HG02884 (cell line): ENCODE data around the gene GALR3.

Experiments used
- ATAC-seq: cut with Tn5 transposase; IDR thresholded peaks from one replicate; pipeline ENCODE4 v1.9.1; 2021; ENCODE audit warnings: mild to moderate bottlenecking, moderate library complexity; ENCODE audit not compliant: unreplicated experiment

Gene GALR3

DNA sequence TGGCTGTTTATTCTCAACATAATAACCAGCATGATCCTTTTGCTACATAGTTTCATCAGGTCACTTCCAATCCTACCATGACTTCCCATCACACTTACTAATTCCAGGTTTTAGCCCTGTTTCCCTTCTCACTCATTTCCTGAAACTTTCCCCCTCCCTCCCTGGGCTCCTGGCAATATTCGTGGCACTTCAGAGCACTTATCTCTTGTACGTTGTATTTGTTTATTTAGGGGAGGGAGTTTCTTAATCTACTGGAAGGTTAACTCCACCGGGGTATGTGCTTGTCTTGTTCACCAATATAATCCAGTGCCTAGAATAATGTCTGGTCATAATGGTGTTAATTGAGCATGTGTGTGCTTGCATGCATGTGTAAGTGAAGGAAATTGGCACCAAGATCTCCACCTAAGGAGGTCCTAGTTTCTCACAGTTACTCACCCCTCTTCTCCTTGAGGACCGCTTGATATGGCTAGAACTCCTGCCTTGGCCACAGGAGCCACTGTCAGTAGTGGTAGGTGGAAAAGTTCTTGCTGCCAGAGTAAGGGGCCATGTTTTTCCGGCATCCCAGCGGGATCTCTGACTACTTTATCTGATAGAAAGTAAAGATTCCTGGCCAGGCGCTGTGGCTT, 37.7 kb downstream of the GALR3 start:
- no peak for ATAC-seq

DNA sequence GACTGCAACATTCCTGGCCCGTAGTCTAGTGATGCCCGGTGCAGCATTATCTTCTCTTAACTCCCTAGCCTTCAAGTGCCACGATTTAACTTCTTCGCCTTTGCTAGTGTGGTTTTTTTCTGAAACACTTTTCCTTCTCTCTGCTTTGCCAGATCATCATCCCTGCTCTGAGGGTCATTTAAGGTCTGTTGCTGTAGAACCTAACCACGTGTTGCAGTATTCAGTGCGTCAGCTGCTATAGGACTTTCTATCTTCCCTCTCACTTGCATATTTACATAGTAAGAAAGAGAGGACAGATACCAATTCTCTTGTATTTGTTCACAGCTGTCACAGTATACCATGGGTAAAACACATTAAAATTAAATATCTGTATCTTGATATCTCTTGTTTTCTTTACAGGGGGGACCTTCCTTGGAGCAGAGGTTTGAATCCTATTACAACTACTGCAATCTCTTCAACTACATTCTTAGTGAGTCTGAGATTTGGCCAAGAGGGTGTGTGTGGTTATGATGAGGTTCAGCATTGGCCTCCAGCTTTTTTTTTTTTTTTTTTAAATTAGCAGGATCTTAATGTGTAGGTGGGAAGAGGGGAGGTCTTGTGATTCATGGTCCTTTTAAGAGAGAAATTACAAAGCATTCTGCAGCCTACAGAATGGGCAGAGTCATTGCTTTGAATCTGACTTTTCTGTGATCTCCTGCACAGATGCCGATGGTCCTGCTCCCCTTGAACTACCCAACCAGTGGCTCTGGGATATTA, 39.6 kb downstream of the GALR3 start:
- no peak for ATAC-seq

DNA sequence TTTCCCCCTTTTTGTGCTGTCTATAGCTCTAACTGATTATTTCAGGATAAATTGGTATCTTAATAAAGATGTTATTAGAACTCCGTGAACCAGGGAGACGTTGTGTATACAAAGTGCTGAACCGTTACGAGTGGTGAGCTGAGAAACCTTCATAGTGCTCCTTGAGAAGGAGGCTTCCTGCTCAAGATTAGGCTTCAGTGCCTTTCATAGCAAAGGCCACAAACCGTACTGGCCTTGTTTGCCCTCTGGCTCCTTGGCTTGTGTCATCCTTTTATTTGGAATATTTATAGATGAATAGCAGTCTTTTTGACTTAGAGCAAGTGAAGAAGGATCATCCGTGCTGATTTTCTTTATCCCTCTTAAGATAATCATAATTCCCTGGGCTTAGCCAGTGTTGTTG, 42.3 kb downstream of the GALR3 start:
- ATAC-seq, result no peak

DNA sequence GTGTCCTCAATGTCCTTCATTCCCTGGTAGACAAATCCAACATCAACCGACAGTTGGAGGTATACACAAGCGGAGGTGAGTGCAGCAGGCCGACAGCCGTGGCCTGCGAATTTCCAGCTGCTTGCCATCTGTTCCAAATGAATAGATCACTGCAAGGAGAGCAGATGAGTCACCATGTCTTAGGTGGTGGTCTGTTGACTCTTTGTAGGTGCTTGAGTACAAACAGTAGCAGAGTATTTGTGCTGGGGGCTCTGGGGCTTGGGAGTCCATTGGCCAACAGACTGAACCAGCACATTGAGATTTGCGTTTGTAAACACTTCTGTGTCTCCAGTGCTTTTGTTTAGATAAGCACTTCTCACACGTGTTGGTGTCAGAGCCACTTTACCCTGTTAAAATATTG, 47.1 kb downstream of the GALR3 start:
- ATAC-seq, result no peak
